SK-N-SH treated with all-trans-retinoic acid at 6 μM for 48 hours (cell line): ENCODE measurements around the gene CENPW.

Source experiments
- CSRNP3 ChIP-seq: fragments of 250-450 bp; sonication (Bioruptor Pico); IDR thresholded peaks from 2 replicates; pipeline ENCODE4 v1.5.1; 2021; ENCODE audit warnings: mild to moderate bottlenecking, moderate library complexity
- OSR1 ChIP-seq: fragments of 250-450 bp; sonication (Bioruptor Pico); IDR thresholded peaks from 2 replicates; pipeline ENCODE4 v1.8.0; 2022; ENCODE audit warnings: moderate library complexity, mild to moderate bottlenecking, inconsistent platforms
- POU6F1 ChIP-seq: fragments of 250-450 bp; sonication (Bioruptor Pico); IDR thresholded peaks from 2 replicates; pipeline ENCODE4 v1.8.0; 2021; ENCODE audit warnings: low read depth, mild to moderate bottlenecking, moderate library complexity, borderline replicate concordance
- TOX ChIP-seq: fragments of 250-450 bp; sonication (Bioruptor Pico); IDR thresholded peaks from 2 replicates; pipeline ENCODE4 v1.8.0; 2021; ENCODE audit warnings: mild to moderate bottlenecking, moderate library complexity, borderline replicate concordance
- ZC3H10 ChIP-seq: fragments of 250-450 bp; sonication (Bioruptor Pico); IDR thresholded peaks from 2 replicates; pipeline ENCODE4 v1.5.1; 2021; ENCODE audit warnings: mild to moderate bottlenecking, moderate library complexity

- no peak for TF ChIP-seq POU6F1 (CRISPR knock-in tag)
- no peak for TF ChIP-seq TOX
- TF ChIP-seq OSR1 (CRISPR knock-in tag), result no peak
- TF ChIP-seq CSRNP3 (CRISPR knock-in tag), result no peak
- no peak for TF ChIP-seq ZC3H10 (CRISPR knock-in tag)
Measured at GRCh38 chr6:126333729-126334128, 6.2 kb upstream of the CENPW start.
